Brain microvascular endothelial cell (primary cell): ENCODE results near the gene CSN2.

ENCODE experiments used
- DNase-seq: peaks from one replicate; pipeline ENCODE4 v3.0.0-alpha.2; 2020
- H3K27ac ChIP-seq: fragments of 250-450 bp; sonication (Bioruptor Pico); 2 replicates; pipeline ENCODE4 v1.5.1; 2020; ENCODE audit warnings: mild to moderate bottlenecking, moderate library complexity
- H3K27me3 ChIP-seq: fragments of 250-450 bp; sonication (Bioruptor Pico); replicated peaks from 2 replicates; pipeline ENCODE4 v1.5.1; 2020; ENCODE audit warnings: mild to moderate bottlenecking
- H3K36me3 ChIP-seq: fragments of 250-450 bp; sonication (Bioruptor Pico); replicated peaks from 2 replicates; pipeline ENCODE4 v1.5.1; 2020; ENCODE audit warnings: mild to moderate bottlenecking
- H3K4me3 ChIP-seq: 2 replicates; pipeline ENCODE4 v1.5.1; 2011; ENCODE audit warnings: low read depth, mild to moderate bottlenecking, control low read depth, low read length, moderate library complexity
- CTCF ChIP-seq: IDR thresholded peaks from 2 replicates; pipeline ENCODE4 v1.5.1; 2011; ENCODE audit warnings: low read depth, mild to moderate bottlenecking, moderate library complexity, low read length, control low read depth, inconsistent platforms; ENCODE audit errors: missing control alignments
- in situ Hi-C: cut with HindIII; loops from 2 replicates; pipeline ENCODE4 v1.10.0; 2017; ENCODE audit warnings: low sequenced_read_pairs, low pct_ligation_motif_present

Gene CSN2

GRCh38 chr4:69965628-69966027 is at the start of gene CSN2:
Gene CSN2 (minus strand): TSS chr4:69965728. CDS start chr4:69960995, 4,733 bp downstream.
- Histone ChIP-seq H3K27me3 (no peaks in the 10 kb centered on the region), H3K4me3 (no peak within 1 kb of the TSS), H3K36me3 (no peaks in the 10 kb centered on the region), H3K27ac (no peak within 1 kb of the TSS)
- TF ChIP-seq CTCF: no peak
- no peak for DNase-seq
- in situ Hi-C loops: no loop called here

GRCh38 chr4:70008771-70009170 is 43.2 kb upstream of the CSN2 start:
- no peak overlapping the region for H3K27ac ChIP-seq
- no peaks in the 10 kb centered on the region for H3K27me3 ChIP-seq
- in situ Hi-C loops: no loop called here
- DNase-seq: no peak
- H3K36me3 ChIP-seq: no peaks in the 10 kb centered on the region
- no peak for TF ChIP-seq CTCF
- H3K4me3 ChIP-seq: no peak overlapping the region

GRCh38 chr4:70002507-70002906 is 37.0 kb upstream of the CSN2 start:
- Histone ChIP-seq H3K27ac (no peak overlapping the region), H3K27me3 (no peaks in the 10 kb centered on the region), H3K4me3 (no peak overlapping the region), H3K36me3 (no peaks in the 10 kb centered on the region)
- in situ Hi-C loops: no loop called here
- TF ChIP-seq CTCF: no peak
- DNase-seq: no peak

GRCh38 chr4:70000711-70001110 is 35.2 kb upstream of the CSN2 start:
- in situ Hi-C loops: no loop called here
- Histone ChIP-seq H3K36me3 (no peaks in the 10 kb centered on the region), H3K4me3 (no peak overlapping the region), H3K27me3 (no peaks in the 10 kb centered on the region), H3K27ac (no peak overlapping the region)
- TF ChIP-seq CTCF: no peak
- DNase-seq: no peak

GRCh38 chr4:69999420-69999819 is 33.9 kb upstream of the CSN2 start:
- DNase-seq: no peak
- no peak overlapping the region for H3K27ac ChIP-seq
- in situ Hi-C loops: no loop called here

More at GRCh38 chr4:69999420-69999819, 33.9 kb upstream of the CSN2 start:
- H3K4me3 ChIP-seq: no peak overlapping the region
- no peaks in the 10 kb centered on the region for H3K36me3 ChIP-seq
- no peak for TF ChIP-seq CTCF
- H3K27me3 ChIP-seq: no peaks in the 10 kb centered on the region
